Cerebellar cortex (tissue), 1 donor: ENCODE measurements around the gene CCR5AS.

ENCODE experiments used
- DNase-seq: peaks from one replicate; pipeline ENCODE4 v3.0.0-alpha.2; 2015; ENCODE audit warnings: low spot score

CCR5AS gene

DNA sequence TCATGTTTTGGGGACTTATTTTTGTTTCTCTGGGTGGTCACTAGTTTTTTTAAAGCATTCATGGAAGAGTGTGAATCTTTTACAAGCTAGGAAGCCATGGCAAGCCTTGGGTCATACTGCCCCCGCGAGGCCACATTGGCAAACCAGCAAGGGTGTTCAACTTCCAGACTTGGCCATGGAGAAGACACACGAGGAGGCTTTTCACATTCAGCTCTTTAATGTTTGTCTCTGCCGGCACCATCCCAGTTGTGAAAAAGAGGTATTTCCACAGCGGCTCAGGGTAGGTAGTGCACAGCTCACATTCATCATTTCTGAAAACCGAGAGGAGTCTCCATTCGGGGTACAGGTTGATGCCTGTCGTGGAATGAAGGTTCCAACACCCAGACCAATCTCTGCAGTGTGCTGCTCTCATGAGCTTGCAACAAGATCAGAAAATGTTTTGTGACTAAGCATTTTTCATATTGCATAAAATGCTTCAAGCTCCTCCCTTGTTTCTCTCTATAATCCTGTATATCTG is 28.4 kb downstream of the CCR5AS start:
- DNase-seq: peak; percentile 64

- DNase-seq: no peak
Observed at GRCh38 chr3:46375814-46376213, 31.1 kb downstream of the CCR5AS start.

DNA sequence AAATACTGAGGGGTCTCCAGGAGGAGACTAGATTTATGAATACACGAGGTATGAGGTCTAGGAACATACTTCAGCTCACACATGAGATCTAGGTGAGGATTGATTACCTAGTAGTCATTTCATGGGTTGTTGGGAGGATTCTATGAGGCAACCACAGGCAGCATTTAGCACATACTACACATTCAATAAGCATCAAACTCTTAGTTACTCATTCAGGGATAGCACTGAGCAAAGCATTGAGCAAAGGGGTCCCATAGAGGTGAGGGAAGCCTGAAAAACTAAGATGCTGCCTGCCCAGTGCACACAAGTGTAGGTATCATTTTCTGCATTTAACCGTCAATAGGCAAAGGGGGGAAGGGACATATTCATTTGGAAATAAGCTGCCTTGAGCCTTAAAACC is 31.6 kb downstream of the CCR5AS start:
- DNase-seq: no peak

GRCh38 chr3:46374755-46375154 is 32.1 kb downstream of the CCR5AS start:
- DNase-seq: no peak

- peak; percentile 34 for DNase-seq
Observed at GRCh38 chr3:46372492-46373359, 34.1 kb downstream of the CCR5AS start.

- no peak for DNase-seq
Observed at GRCh38 chr3:46371519-46372340, 35.1 kb downstream of the CCR5AS start.

DNA sequence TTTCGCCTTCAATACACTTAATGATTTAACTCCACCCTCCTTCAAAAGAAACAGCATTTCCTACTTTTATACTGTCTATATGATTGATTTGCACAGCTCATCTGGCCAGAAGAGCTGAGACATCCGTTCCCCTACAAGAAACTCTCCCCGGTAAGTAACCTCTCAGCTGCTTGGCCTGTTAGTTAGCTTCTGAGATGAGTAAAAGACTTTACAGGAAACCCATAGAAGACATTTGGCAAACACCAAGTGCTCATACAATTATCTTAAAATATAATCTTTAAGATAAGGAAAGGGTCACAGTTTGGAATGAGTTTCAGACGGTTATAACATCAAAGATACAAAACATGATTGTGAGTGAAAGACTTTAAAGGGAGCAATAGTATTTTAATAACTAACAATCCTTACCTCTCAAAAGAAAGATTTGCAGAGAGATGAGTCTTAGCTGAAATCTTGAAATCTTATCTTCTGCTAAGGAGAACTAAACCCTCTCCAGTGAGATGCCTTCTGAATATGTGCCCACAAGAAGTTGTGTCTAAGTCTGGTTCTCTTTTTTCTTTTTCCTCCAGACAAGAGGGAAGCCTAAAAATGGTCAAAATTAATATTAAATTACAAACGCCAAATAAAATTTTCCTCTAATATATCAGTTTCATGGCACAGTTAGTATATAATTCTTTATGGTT is 35.9 kb downstream of the CCR5AS start, which contains the start of gene CCR5:
Gene CCR5, plus strand, starts transcription at position 108 of the 680 bp plus-strand sequence. CDS start 1,957 bp downstream, outside the sequence.
- DNase-seq: no peak

DNA sequence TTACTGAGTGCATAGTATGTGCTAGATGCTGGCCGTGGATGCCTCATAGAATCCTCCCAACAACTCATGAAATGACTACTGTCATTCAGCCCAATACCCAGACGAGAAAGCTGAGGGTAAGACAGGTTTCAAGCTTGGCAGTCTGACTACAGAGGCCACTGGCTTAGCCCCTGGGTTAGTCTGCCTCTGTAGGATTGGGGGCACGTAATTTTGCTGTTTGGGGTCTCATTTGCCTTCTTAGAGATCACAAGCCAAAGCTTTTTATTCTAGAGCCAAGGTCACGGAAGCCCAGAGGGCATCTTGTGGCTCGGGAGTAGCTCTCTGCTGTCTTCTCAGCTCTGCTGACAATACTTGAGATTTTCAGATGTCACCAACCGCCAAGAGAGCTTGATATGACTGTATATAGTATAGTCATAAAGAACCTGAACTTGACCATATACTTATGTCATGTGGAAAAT is 37.2 kb downstream of the CCR5AS start:
- DNase-seq: no peak

DNA sequence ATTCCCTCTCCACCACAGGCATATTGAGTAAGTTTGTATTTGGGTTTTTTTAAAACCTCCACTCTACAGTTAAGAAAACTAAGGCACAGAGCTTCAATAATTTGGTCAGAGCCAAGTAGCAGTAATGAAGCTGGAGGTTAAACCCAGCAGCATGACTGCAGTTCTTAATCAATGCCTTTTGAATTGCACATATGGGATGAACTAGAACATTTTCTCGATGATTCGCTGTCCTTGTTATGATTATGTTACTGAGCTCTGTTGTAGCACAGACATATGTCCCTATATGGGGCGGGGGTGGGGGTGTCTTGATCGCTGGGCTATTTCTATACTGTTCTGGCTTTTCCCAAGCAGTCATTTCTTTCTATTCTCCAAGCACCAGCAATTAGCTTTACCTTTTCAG is 37.7 kb downstream of the CCR5AS start:
- DNase-seq: no peak

DNA sequence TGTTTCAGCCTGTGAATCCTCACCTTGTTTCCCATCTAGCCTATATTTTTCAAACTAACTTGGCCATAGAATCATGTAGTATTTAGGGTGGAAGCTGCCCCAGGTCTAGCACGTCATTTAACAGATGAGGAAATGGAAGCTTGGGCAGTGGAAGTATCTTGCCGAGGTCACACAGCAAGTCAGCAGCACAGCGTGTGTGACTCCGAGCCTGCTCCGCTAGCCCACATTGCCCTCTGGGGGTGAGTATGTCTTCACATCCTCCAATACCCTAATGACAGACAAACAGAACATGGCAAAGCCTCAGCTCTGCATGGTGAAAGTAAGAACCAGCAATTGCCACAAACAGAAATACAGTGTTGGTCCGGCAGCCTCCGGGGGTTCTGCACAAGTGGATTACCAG is 38.3 kb downstream of the CCR5AS start:
- DNase-seq: peak; percentile 40

DNA sequence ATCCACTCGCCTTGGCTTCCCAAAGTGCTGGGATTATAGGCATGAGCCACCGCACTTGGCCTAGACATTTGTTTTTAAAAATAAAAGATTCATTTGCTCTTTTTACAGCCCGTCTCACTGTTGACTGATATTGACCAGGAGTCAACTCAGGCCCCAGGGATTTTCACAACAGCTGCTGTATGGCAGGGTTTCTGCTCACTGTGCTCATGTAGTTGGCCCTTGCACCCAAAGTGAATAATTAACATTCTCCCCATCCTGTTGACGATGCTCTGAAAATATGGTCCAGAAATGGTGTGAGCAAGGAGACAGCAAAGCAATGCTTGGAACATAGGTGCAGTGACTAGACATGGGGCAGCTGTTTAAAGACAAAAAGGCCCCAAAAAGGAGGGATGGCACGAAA is 39.1 kb downstream of the CCR5AS start:
- DNase-seq: no peak

- DNase-seq: no peak
Observed at GRCh38 chr3:46365737-46366524, 40.9 kb downstream of the CCR5AS start.

DNA sequence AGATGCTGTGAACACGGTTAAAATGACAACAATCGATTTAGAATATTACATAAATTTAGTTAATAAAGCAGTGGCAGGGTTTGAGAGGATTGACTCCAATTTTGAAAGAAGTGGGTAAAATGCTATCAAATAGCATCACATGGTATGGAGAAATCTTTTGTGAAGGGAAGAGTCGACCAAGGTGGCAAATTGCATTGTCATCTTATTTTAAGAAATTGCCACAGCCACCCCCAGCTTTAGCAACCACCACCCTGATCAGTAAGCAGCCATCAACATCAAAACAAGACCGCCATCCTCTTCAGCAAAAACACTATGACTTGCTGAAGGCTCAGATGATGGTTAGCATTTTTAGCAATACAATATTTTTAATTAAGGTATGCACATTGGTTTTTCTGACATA is 41.8 kb downstream of the CCR5AS start:
- DNase-seq: no peak

DNA sequence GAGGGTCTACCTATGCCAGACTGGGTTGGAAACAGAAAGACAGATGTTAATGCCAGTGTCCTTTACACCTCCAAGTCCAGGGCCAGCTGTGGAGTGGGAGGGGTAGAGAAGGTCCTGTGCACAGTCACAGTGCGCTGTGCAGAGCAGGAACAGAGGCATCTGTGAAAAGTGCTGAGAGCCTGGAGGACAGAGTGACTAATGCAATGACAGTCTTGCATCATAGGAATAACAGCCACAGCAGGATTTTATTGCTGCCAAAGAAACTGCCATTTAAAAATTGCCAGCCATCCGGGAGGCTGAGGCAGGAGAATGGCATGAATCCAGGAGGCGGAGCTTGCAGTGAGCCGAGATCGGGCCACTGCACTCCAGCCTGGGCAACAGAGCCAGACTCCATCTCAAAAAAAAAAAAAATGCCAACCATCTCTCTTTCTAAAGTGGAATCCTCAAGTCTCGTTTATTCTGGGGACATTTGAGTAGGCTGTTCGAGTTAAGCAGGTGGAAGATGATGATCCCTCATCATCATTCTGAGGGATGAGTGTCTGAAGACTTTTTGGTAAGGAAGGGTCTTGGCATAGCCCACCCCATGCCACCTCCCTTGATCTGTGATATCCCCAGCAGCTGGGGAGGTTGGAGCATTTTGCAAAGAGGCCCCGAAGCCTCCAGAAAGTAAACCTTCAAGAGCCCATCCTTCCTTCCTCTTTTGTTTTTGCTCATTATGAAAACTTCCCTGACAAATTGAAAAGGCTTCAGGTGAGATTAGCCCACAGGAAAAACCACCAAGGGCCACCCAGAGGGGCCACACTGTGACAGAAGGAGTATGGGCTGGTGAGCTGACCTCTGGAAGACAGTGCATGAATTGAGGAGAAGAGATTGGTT is 45.2 kb downstream of the CCR5AS start:
- DNase-seq: no peak

DNA sequence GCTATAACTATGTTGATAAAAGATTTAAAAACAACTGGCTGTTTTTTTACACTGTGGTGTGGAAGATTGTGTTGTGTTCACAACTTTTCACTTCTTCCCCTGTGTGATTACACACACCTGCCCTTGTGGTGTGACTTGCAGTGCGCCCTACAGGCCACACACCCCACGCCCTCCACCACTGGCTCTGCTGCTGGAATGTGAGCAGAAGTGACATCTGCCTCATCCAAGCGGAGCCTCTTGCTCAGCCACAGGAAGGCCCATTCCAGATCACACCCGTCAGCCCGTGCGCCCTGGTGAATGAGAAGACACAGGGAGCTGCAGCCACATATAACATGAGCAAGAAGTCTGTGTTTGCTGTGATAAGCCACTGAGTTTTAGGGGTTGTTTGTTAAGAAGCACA is 46.0 kb downstream of the CCR5AS start:
- DNase-seq: no peak

GRCh38 chr3:46359733-46360493 is 47.0 kb downstream of the CCR5AS start:
- DNase-seq: peak; percentile 16

- DNase-seq: no peak
Observed at GRCh38 chr3:46358466-46358865, 48.4 kb downstream of the CCR5AS start.

DNA sequence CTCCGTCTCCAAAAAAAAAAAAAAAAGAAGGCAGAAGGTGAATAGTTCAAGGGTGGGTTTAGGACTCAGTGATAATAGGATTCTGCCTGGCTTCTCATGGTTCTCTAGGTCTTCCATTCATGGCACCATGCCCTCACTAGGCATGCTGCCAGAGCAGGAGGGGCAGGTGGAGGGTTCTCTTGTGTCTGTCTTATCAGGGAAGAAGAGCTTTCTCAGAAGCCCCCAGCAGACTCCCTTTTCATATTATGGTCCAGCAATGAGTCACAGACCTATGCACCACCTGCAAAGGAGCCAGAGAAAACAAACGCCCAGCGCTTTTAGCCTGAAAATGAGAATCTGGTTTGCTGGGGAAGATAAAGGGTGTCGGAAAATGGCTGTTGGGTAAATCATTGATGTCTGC is 50.0 kb downstream of the CCR5AS start:
- DNase-seq: no peak

DNA sequence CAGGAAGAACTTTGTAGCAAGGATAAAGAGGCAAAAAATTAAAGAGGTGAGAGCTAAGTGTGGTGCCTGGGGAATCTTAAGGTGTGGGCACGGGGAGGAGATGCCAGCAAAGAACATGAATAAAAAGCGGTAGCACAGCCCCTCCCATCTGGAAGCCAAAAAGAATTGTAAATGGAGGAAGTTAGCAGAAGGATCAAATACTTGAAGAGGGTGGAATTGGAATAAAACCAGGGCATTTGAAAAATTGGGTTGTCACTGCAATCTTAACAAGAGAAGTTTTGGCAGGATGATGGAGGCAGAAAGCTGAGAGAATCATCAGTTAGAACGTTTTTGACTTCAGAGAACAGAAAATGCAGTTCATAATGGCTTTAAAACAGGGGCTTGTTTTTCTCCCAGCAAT is 50.6 kb downstream of the CCR5AS start:
- DNase-seq: no peak

DNA sequence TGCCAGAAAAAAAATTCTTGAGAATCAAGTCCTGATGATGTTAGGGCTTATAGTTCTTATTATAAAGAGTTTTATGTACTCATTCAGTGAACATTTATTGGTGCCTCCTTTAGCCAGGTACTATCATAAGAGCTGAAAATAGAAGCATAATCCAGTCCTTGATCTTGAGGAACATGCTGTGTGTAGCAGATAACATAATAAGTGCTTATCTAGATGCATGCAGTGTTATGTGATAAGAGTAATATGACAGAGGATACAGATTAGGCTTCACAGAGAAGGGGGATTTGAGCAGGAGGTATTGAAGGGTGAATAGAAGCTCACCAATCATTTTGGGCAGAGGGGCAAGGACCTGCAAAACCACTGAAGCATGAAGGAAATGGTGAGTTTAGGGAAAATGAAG is 51.9 kb downstream of the CCR5AS start:
- no peak for DNase-seq
